Peyer's patch (tissue), 4 donors: ENCODE data around the gene LRP11. TPM values are rescaled to one million over a fixed set of nuclear protein-coding genes. Genes with fewer than 3 reads are reported as not detected.

Experiments used
- DNase-seq, 3 donors: peaks; one replicate each; pipeline ENCODE4 v3.0.0-alpha.2; 2017 to 2019
- H3K27ac ChIP-seq, 4 donors: fragments of 200-600 bp; sonication (generic); one replicate each; pipeline ENCODE4 v1.5.1; 2016 to 2019
- H3K27me3 ChIP-seq, 2 donors: fragments of 200-600 bp; sonication (generic); one replicate each; pipeline ENCODE4 v1.5.1; 2019
- H3K36me3 ChIP-seq, 3 donors: fragments of 200-600 bp; sonication (generic); one replicate each; pipeline ENCODE4 v1.5.1; 2016 to 2019
- H3K4me1 ChIP-seq, 4 donors: fragments of 200-600 bp; sonication (generic); one replicate each; pipeline ENCODE4 v1.5.1; 2016 to 2019
- H3K4me3 ChIP-seq, 4 donors: fragments of 200-600 bp; sonication (generic); 1 replicate in 3 of 4; 2 replicates in 1 of 4; pipeline ENCODE4 v1.5.1; 2016 to 2019; ENCODE audit warnings: mild to moderate bottlenecking in 1 of 4
- H3K9me3 ChIP-seq, 4 donors: fragments of 200-600 bp; sonication (generic); one replicate each; pipeline ENCODE4 v1.5.1; 2016 to 2019; ENCODE audit warnings: mild to moderate bottlenecking in 1 of 4
- CTCF ChIP-seq, 6 experiments: fragments of 450-650 bp in 4 of 6; fragments of 200-600 bp in 2 of 6; sonication (generic) in 1 of 6; IDR thresholded peaks; one replicate each; pipeline ENCODE4 v1.5.1; 2017 to 2019; ENCODE audit warnings: antibody characterized with exemption in 6 of 6, mild to moderate bottlenecking in 3 of 6, moderate library complexity in 1 of 6
- POLR2A ChIP-seq, 2 donors: fragments of 450-650 bp; IDR thresholded peaks; one replicate each; pipeline ENCODE4 v1.5.1; 2017; ENCODE audit warnings: antibody characterized with exemption in 2 of 2, mild to moderate bottlenecking in 2 of 2, moderate library complexity in 2 of 2
- total RNA-seq, 4 donors: library from RNA; depleted of rRNA; stranded (reverse); fragments of >200 nt; gene quantifications; one replicate each; pipeline ENCODE4 v1.1.0, GENCODE V29; 2016

LRP11 gene
- total RNA-seq, 4 donors from 2014 or later, result 3.7 to 14.6 (median 11.0) TPM

GRCh38 chr6:149777624-149778023, 86.5 kb downstream of the LRP11 start:
- no peak for DNase-seq
- no peak overlapping the region for H3K4me3 ChIP-seq
- no peak for TF ChIP-seq CTCF (IDR thresholded peaks at IDR 0.05)
- no peak for TF ChIP-seq POLR2A (IDR thresholded peaks at IDR 0.05)

GRCh38 chr6:149771925-149772324, 92.2 kb downstream of the LRP11 start:
- Histone ChIP-seq H3K36me3 (peaks cover 0 to 60% (median 0%) of the 10 kb centered on the region in 3 donors), H3K9me3 (no peaks in the 10 kb centered on the region), H3K27me3 (no peaks in the 10 kb centered on the region), H3K27ac (no peak overlapping the region), H3K4me3 (no peak overlapping the region), H3K4me1 (no peaks in the 10 kb centered on the region)
- DNase-seq, result no peak
- TF ChIP-seq POLR2A (IDR thresholded peaks at IDR 0.05) (no peak), CTCF (IDR thresholded peaks at IDR 0.05) (no peak)

More at GRCh38 chr6:149777624-149778023, 86.5 kb downstream of the LRP11 start:
- Histone ChIP-seq H3K36me3 (peaks cover 0 to 49% (median 0%) of the 10 kb centered on the region in 3 donors), H3K9me3 (no peaks in the 10 kb centered on the region), H3K27me3 (no peaks in the 10 kb centered on the region), H3K4me1 (no peaks in the 10 kb centered on the region), H3K27ac (no peak overlapping the region)

- Histone ChIP-seq H3K4me3 (no peak overlapping the region), H3K4me1 (no peaks in the 10 kb centered on the region), H3K36me3 (peaks cover 0 to 61% (median 0%) of the 10 kb centered on the region in 3 donors), H3K27me3 (no peaks in the 10 kb centered on the region), H3K9me3 (no peaks in the 10 kb centered on the region), H3K27ac (no peak overlapping the region)
- TF ChIP-seq POLR2A (IDR thresholded peaks at IDR 0.05), result no peak
- TF ChIP-seq CTCF (IDR thresholded peaks at IDR 0.05), result no peak
- DNase-seq, result no peak
These were observed 93.0 kb downstream of the LRP11 start for GRCh38 chr6:149771185-149771584.

- Histone ChIP-seq H3K4me1 (no peaks in the 10 kb centered on the region), H3K4me3 (no peak overlapping the region), H3K36me3 (peaks cover 0 to 55% (median 0%) of the 10 kb centered on the region in 3 donors), H3K9me3 (no peaks in the 10 kb centered on the region), H3K27me3 (no peaks in the 10 kb centered on the region), H3K27ac (no peak overlapping the region)
- DNase-seq, result no peak
- no peak for TF ChIP-seq CTCF (IDR thresholded peaks at IDR 0.05)
- no peak for TF ChIP-seq POLR2A (IDR thresholded peaks at IDR 0.05)
These were observed 94.5 kb downstream of the LRP11 start for GRCh38 chr6:149769676-149770075.

Other genes starting within 250 kb of the LRP11 start
- 10 to 100 TPM; 10.3 to 33.8 (median 15.0) TPM for gene KATNA1, start 215.6 kb downstream of the LRP11 start, total RNA-seq
- gene LATS1, start 146.3 kb downstream of the LRP11 start, total RNA-seq, result 10 to 100 TPM; 21.8 to 38.8 (median 29.7) TPM
- 10 to 100 TPM; 16.1 to 64.4 (median 16.3) TPM for gene NUP43, start 117.8 kb downstream of the LRP11 start, total RNA-seq
- gene PCMT1, start 114.6 kb downstream of the LRP11 start, total RNA-seq, result 10 to 100 TPM; 39.4 to 52.0 (median 44.9) TPM
- gene RAET1E, start 33.8 kb upstream of the LRP11 start, total RNA-seq, result not detected
- not detected for gene RAET1G, start 58.8 kb upstream of the LRP11 start, total RNA-seq
- gene ULBP2, start 77.7 kb upstream of the LRP11 start, total RNA-seq, result not detected
- not detected for gene ULBP1, start 99.6 kb upstream of the LRP11 start, total RNA-seq
- gene RAET1L, start 161.2 kb upstream of the LRP11 start, total RNA-seq, result not detected
- not detected for gene ULBP3, start 204.8 kb upstream of the LRP11 start, total RNA-seq